ENCODE measurements around the gene RRBP1. TPM values are rescaled to one million over a fixed set of nuclear protein-coding genes. Genes with fewer than 3 reads are reported as not detected.
A peak's percentile ranks its signal among the peaks of the same experiment; 100 is the strongest.
"Not testable (repeated sequence)": the region's sequence is repeated elsewhere in the genome, so short reads cannot be mapped to it uniquely, and the experiment has no call there.

Gene RRBP1
- total and polyA plus RNA-seq, 2 donors (not counting 3 experiments of a cell fraction or from before 2014, with no cell fraction given), result 50.3 to 236 TPM

DNA sequence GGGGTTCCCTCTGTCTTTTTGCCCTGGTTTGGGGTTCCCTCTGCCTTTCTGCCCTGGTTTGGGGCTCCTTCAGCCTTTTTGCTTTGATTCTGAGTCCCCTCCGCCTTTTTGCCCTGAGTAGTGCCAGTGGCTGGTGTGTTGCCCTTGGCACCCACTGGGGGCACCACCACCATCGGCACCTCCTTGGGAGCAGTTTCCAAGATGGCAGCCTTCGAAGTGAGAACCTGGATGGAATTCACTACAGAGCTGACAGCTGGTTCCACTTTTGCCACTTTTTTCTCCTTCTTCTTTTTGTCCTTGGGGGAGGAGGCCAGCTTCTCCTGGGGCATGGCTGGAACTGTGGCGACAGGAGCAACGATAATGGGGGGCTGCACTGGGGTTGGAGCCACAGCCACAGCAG is 22.2 kb downstream of the RRBP1 start:
- Histone ChIP-seq H4K20me1 (replicated peaks; ENCODE audit: control insufficient read depth, extremely low read depth, insufficient read depth, low read length) (no peaks in the 10 kb centered on the region), H3K9me3 (replicated peaks; ENCODE audit: control insufficient read depth, insufficient read depth, low read length) (no peaks in the 10 kb centered on the region), H3K9me1 (replicated peaks; ENCODE audit: control insufficient read depth, extremely low read depth, insufficient read depth, low read length) (no peaks in the 10 kb centered on the region), H3K4me2 (ENCODE audit: insufficient read depth, low read length) (no peak overlapping the region), H2AFZ (ENCODE audit: low read depth, low read length) (no peak overlapping the region), H3K36me3 (ENCODE audit: control insufficient read depth in 2 of 2, extremely low read depth in 1 of 2, insufficient read depth in 2 of 2, low read length in 2 of 2) (peaks cover 14 to 17% of the 10 kb centered on the region in 2 experiments), H3K9ac (replicated peaks; ENCODE audit: extremely low read depth, insufficient read depth, low read length) (no peak overlapping the region), H3K27ac (ENCODE audit: insufficient read depth, low read depth, low read length) (no peak overlapping the region), H3K4me3 (replicated peaks in 1 of 3; ENCODE audit: insufficient read depth in 1 of 3, low read depth in 1 of 3, low read length in 3 of 3) (no peak overlapping the region), H3K27me3 (ENCODE audit: control insufficient read depth in 2 of 2, insufficient read depth in 2 of 2, low read length in 2 of 2) (no peaks in the 10 kb centered on the region), H3K79me2 (ENCODE audit: control insufficient read depth, insufficient read depth, low read length) (peaks cover 61% of the 10 kb centered on the region), H3K4me1 (ENCODE audit: control insufficient read depth, extremely low read depth, insufficient read depth, low read length) (peaks cover 5% of the 10 kb centered on the region)
- no peak for FAIRE-seq
- dilution Hi-C loops (cut with MboI; ENCODE audit: extremely low pct_ligation_motif_present, low sequenced_read_pairs) (no loop called here), intact Hi-C loops (cut with micrococcal nuclease) (no loop called here)
- TSS peak; percentile 92 for BruUV-seq (replicated peaks)
- POLR2A ChIA-PET, result no interaction called here
- CTCF ChIA-PET, result no interaction called here
- TF ChIP-seq JUN (IDR thresholded peaks at IDR 0.05; ENCODE audit: borderline replicate concordance, insufficient read depth, insufficient read length, low read depth) (no peak), POLR2A (IDR thresholded peaks at IDR 0.05; ENCODE audit: low read depth, low read length) (no peak), GATA2 (IDR thresholded peaks at IDR 0.05; ENCODE audit: insufficient read depth, insufficient read length, low read depth, low read length) (no peak), FOS (IDR thresholded peaks at IDR 0.05; ENCODE audit: borderline replicate concordance, insufficient read depth, low read length) (no peak), POLR2AphosphoS5 (IDR thresholded peaks at IDR 0.05; ENCODE audit: insufficient read depth, low read depth, low read length) (no peak), MYC (IDR thresholded peaks at IDR 0.05; ENCODE audit: low read depth, low read length) (no peak), EZH2 (IDR thresholded peaks at IDR 0.05; ENCODE audit: borderline replicate concordance, low read depth, low read length, severe bottlenecking) (no peak)
- TF ChIP-seq, protein P1, sequence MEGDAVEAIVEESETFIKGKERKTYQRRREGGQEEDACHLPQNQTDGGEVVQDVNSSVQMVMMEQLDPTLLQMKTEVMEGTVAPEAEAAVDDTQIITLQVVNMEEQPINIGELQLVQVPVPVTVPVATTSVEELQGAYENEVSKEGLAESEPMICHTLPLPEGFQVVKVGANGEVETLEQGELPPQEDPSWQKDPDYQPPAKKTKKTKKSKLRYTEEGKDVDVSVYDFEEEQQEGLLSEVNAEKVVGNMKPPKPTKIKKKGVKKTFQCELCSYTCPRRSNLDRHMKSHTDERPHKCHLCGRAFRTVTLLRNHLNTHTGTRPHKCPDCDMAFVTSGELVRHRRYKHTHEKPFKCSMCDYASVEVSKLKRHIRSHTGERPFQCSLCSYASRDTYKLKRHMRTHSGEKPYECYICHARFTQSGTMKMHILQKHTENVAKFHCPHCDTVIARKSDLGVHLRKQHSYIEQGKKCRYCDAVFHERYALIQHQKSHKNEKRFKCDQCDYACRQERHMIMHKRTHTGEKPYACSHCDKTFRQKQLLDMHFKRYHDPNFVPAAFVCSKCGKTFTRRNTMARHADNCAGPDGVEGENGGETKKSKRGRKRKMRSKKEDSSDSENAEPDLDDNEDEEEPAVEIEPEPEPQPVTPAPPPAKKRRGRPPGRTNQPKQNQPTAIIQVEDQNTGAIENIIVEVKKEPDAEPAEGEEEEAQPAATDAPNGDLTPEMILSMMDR (IDR thresholded peaks at IDR 0.05; ENCODE audit: extremely low read depth in 1 of 2, insufficient read depth in 1 of 2, low read depth in 1 of 2, low read length in 2 of 2), result no peak
- DNase-seq (ENCODE audit: low read depth, low spot score), result no peak

DNA sequence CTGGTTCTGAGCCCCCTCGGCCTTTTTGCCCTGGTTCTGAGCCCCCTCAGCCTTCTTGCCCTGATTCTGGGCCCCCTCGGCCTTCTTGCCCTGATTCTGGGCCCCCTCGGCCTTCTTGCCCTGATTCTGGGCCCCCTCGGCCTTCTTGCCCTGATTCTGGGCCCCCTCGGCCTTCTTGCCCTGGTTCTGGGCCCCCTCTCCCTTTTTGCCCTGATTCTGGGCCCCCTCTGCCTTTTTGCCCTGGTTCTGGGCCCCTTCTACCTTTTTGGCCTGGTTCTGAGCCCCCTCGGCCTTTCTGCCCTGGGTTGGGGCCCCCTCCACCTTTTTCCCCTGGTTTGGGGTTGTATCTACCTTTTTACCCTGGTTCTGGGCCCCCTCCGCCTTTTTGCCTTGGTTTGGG is 22.7 kb downstream of the RRBP1 start:
- H3K4me2 ChIP-seq (ENCODE audit: insufficient read depth, low read length); H3K9ac ChIP-seq (replicated peaks; ENCODE audit: extremely low read depth, insufficient read depth, low read length); POLR2A ChIA-PET; H3K9me1 ChIP-seq (replicated peaks; ENCODE audit: control insufficient read depth, extremely low read depth, insufficient read depth, low read length); H3K27me3 ChIP-seq (ENCODE audit: control insufficient read depth in 2 of 2, insufficient read depth in 2 of 2, low read length in 2 of 2); H3K9me3 ChIP-seq (replicated peaks; ENCODE audit: control insufficient read depth, insufficient read depth, low read length); intact Hi-C loops (cut with micrococcal nuclease); dilution Hi-C loops (cut with MboI; ENCODE audit: extremely low pct_ligation_motif_present, low sequenced_read_pairs); H3K27ac ChIP-seq (ENCODE audit: insufficient read depth, low read depth, low read length); DNase-seq (ENCODE audit: low read depth, low spot score); BruUV-seq (replicated peaks); CTCF ChIA-PET; H3K4me1 ChIP-seq (ENCODE audit: control insufficient read depth, extremely low read depth, insufficient read depth, low read length); FAIRE-seq; H3K4me3 ChIP-seq (replicated peaks in 1 of 3; ENCODE audit: insufficient read depth in 1 of 3, low read depth in 1 of 3, low read length in 3 of 3); H2AFZ ChIP-seq (ENCODE audit: low read depth, low read length); H4K20me1 ChIP-seq (replicated peaks; ENCODE audit: control insufficient read depth, extremely low read depth, insufficient read depth, low read length): not testable (repeated sequence)
- Histone ChIP-seq H3K79me2 (ENCODE audit: control insufficient read depth, insufficient read depth, low read length) (peaks cover 60% of the 10 kb centered on the region), H3K36me3 (ENCODE audit: control insufficient read depth in 2 of 2, extremely low read depth in 1 of 2, insufficient read depth in 2 of 2, low read length in 2 of 2) (peaks cover 19% of the 10 kb centered on the region in 2 experiments)
